GM18868 (cell line): ENCODE data around the gene TTLL11.
"Not testable (repeated sequence)": the region's sequence is repeated elsewhere in the genome, so short reads cannot be mapped to it uniquely, and the experiment has no call there.

Experiments used
- ATAC-seq: cut with Tn5 transposase; IDR thresholded peaks from one replicate; pipeline ENCODE4 v1.9.1; 2021; ENCODE audit warnings: mild to moderate bottlenecking, moderate library complexity; ENCODE audit not compliant: unreplicated experiment

The TTLL11 gene

GRCh38 chr9:122125509-122126330 is 32.6 kb upstream of the TTLL11 start:
- ATAC-seq: no peak

DNA sequence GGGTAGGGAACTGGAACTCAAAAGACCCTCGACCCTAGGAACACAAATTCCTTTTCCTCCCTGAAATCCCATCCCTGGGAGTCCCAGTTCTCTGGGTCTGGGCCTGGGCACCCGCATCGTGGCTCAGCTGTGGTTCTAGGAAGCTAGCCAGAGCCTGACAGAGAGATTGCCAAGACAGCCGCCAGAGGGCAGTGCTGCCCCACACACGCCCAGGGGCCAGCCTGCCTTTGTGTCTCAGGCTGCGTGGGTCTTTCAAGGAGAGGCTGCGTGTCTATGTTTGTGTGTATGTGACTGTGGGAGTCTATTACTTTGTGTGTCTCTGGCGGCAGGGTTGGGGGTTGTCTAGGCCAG is 32.0 kb upstream of the TTLL11 start:
- ATAC-seq: peak; percentile 77

DNA sequence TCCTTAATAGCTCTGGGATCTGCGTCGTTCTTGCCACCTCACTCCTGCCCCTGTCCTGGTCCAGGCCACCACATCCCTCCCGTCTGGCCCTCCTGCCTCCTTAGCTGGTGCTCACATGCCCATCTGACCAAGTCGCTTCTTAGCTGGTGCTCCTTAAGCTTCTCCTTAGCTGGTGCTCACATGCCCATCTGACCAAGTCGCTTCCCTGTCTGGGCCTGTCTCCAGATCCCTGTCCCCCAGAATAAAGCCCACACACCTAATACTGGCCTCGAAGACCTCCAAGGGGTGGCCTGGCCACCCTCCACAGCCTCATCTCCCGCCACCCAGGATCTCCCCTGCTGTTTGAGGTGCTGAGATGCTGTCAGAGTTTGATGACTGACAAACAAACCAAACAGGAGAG is 31.4 kb upstream of the TTLL11 start:
- ATAC-seq: no peak

GRCh38 chr9:122124048-122124447 is 30.9 kb upstream of the TTLL11 start:
- ATAC-seq: no peak

DNA sequence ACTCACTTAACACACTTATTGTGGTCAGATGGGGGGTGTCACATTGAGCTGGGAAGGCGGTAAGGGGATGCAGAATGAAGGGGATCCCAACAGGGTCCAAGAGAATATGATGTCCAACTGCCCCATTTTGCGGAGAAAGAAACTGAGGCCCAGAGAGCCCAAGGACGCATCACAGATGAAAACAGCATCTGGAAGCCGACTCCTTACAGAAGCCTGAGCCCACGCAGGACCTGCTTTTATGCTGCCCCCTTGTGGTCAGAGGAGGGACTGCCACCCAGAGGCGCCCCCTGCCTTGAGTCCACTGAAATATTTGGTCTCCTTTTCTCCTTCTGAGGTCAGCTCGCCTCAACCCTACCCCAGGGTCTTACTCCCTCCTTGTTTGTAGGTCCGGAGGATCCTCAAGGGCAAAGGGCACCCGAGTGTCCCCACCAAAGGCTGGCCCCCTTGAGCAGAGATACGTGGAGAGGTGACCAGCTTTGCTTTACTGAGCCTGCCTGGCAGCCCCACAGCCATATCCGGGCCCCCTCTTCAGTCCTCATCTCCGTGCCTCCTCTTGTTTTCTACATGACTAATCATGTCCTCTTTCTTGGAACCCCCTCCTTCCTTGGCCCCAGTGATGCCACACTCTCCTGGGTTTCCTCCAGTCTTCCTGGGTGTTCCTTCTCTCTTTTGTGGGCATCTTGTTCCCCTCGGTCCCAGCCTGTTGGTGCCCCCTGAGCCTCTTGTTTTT is 30.0 kb upstream of the TTLL11 start:
- ATAC-seq: peak; percentile 51

GRCh38 chr9:122122468-122122867 is 29.4 kb upstream of the TTLL11 start:
- ATAC-seq: no peak

- ATAC-seq: no peak
Observed at GRCh38 chr9:122121931-122122330, 28.8 kb upstream of the TTLL11 start.

DNA sequence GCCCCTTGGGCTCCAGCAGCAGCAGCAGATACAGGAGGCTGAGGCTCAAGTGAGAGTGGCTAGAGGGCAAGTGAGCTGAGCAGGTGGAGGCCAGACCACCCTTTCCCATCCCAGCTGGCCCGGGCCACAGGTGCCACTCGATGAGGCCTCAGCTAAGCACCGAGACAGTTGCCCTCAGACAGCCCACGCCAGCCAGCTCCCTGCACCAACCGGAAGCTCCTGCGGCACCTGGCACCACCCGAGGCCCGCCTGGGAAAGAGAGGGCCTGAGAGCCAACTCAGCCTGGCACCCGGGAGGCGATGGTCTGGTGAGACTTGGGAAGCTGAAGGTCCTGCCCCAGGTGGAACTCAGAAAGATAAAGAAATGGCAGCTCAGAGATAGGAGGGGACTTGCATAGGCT is 28.3 kb upstream of the TTLL11 start:
- no peak for ATAC-seq

- no peak for ATAC-seq
Observed at GRCh38 chr9:122120316-122121071, 27.4 kb upstream of the TTLL11 start.

GRCh38 chr9:122119721-122120120 is 26.6 kb upstream of the TTLL11 start:
- no peak for ATAC-seq

DNA sequence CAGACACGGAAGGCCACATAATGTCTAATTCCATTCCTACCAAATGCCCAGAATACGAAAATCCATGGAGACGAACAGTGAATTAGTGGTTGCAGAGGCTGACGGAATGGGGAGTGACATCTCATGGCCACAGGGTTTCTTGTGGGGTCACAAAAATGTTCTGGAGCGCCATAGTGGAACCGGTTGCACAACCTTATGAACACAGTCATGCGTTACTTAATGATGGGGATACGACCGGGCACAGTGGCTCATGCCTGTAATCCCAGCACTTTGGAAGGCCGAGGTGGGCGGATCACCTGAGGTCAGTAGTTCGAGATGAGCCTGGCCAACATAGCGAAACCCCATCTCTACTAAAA is 26.0 kb upstream of the TTLL11 start:
- no peak for ATAC-seq

DNA sequence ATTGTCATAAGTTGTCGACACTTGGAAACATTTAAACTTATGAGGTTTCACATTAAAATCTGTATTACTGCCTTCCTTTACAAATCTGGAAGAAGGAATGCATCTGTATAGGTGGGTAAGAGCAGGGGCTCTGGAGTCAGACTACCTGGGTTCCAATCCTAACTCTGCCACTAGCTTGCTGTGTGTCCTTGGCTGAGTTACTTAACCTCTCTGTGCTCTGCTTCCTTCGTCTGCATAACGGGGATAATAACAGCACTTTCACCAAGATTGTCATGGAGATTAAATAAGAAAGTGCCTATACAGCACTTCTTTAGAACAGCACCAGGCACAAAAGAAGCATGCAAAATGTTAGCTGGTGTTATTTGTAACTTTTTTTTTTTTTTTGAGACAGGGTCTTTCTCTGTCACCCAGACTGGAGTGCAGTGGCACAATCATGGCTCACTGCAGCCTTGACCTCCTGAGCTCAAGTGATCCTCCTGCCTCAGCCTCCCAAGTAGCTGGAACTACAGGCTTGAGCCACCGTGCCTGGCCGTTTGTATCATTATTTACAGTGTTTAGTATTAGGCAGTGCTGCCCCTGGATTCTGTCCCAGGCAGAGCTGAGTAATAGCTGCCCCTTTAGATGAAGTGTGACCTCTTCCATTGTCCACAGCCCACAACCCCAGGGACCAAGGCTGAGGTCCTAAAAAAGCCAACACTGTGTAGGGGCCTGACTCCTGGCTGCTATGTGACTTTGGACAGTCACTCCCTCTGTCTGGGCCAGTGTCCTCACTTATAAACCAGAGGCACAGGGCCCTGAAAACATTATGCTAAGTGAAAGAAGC is 25.4 kb upstream of the TTLL11 start:
- no peak for ATAC-seq

GRCh38 chr9:122117241-122117640 is 24.1 kb upstream of the TTLL11 start:
- not testable (repeated sequence) for ATAC-seq

DNA sequence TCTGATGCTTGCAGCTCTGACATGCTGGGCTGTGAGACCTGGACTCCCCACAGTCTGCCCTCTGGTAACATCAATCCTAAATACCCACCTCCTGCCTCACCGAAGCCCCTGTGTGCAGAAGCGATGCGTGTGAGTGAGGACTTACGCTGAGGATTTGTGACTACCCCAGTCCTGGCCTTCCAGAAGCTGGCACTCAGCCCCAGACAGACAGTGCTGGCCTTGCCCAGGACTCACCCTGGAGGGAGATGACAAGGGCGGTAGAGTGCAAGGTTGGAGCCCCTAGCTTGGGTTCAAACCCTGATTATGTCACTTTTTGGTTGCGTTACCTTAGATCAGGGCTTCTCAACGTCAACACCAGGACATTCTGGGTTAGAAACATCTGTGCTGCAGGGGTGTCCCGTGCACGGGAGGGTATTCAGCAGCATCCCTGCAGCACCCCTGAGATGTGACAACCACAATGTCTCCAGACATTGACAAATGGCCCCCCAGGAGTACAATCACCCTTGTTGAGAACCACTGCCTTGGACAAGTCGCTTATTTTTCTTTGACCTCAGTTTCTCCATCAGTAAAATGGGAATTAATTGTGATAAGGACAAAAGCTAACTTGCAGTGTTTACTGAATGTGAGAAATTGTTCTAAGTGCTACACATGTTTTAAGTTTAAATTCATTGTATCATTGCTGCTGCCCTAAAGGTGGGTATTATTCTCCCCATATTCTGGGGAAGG is 23.5 kb upstream of the TTLL11 start:
- no peak for ATAC-seq

GRCh38 chr9:122116040-122116439 is 22.9 kb upstream of the TTLL11 start:
- ATAC-seq: no peak

GRCh38 chr9:122115176-122116035 is 22.3 kb upstream of the TTLL11 start:
- no peak for ATAC-seq

DNA sequence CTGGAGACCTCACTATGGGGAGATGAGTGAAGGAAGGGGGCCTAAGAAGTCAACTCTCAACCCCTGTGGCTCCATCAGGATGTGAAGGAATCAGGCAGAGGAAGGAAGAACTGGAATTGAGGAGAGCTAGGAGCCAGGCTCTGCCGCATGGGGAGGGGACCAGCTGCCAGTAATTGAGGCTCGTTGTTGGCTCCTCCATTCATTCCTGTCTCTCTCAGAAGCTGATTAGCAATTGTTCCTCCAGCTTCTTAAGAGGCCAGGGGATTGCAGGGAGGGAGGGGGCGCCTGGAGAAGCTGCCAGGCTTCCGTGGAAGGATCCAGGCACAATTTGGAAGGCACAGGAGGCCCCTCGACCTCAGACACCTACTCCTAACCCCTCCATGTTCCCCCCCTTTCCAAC is 20.5 kb upstream of the TTLL11 start:
- ATAC-seq: no peak

GRCh38 chr9:122112238-122112637 is 19.1 kb upstream of the TTLL11 start:
- ATAC-seq: no peak

GRCh38 chr9:122111413-122112085 is 18.4 kb upstream of the TTLL11 start:
- ATAC-seq: no peak
